ENCODE results near the gene RBM15.

Gene RBM15
- 101 to 126 reads per million in 2 donors for total RNA-seq

- DNase-seq: peak; percentile 89
These were observed at the start of gene RBM15 for GRCh38 chr1:110338886-110339406. TSS of gene RBM15 (plus strand) at chr1:110339377. CDS start at chr1:110339406, 29 bp downstream.

GRCh38 chr1:110291241-110292030 is 47.7 kb upstream of the RBM15 start:
- no peak for DNase-seq

- no peak for DNase-seq
These were observed 47.0 kb upstream of the RBM15 start for GRCh38 chr1:110292031-110292741.

- DNase-seq: no peak
These were observed 45.5 kb upstream of the RBM15 start for GRCh38 chr1:110293601-110294104.

GRCh38 chr1:110294308-110294707 is 44.9 kb upstream of the RBM15 start:
- no peak for DNase-seq

GRCh38 chr1:110298991-110299390 is 40.2 kb upstream of the RBM15 start:
- DNase-seq: no peak

- no peak for DNase-seq
These were observed 38.6 kb upstream of the RBM15 start for GRCh38 chr1:110300412-110301085.

- DNase-seq: no peak
These were observed 36.3 kb upstream of the RBM15 start for GRCh38 chr1:110302836-110303235.

GRCh38 chr1:110305900-110306420 is 33.2 kb upstream of the RBM15 start:
- DNase-seq: no peak

- DNase-seq: no peak
These were observed 31.8 kb upstream of the RBM15 start for GRCh38 chr1:110307239-110307974.

- no peak for DNase-seq
These were observed 30.9 kb upstream of the RBM15 start for GRCh38 chr1:110308247-110308646.

GRCh38 chr1:110309139-110309538 is 30.0 kb upstream of the RBM15 start:
- DNase-seq: no peak

- no peak for DNase-seq
These were observed 29.4 kb upstream of the RBM15 start for GRCh38 chr1:110309767-110310166.

- DNase-seq: no peak
These were observed 28.9 kb upstream of the RBM15 start for GRCh38 chr1:110310300-110310699.

GRCh38 chr1:110312188-110313121 is 26.7 kb upstream of the RBM15 start:
- peak; percentile 60 for DNase-seq

GRCh38 chr1:110316735-110317134 is 22.4 kb upstream of the RBM15 start:
- no peak for DNase-seq

GRCh38 chr1:110318046-110318445 is 21.1 kb upstream of the RBM15 start:
- no peak for DNase-seq

- no peak for DNase-seq
These were observed 19.6 kb upstream of the RBM15 start for GRCh38 chr1:110319332-110320167.

GRCh38 chr1:110320168-110320518 is 19.0 kb upstream of the RBM15 start:
- no peak for DNase-seq

- no peak for DNase-seq
These were observed 18.1 kb upstream of the RBM15 start for GRCh38 chr1:110321045-110321444.
